Stimulated activated naive CD8-positive, alpha-beta T cell treated with anti-CD3 and anti-CD28 coated beads, Interleukin-15, amount 100 ng/mL, for 72 hours (primary cell): ENCODE results near the gene ATCAY.

ENCODE experiments used
- ATAC-seq: fragments of 150-1000 bp; cut with Tn5 transposase; 2 replicates; pipeline ENCODE4 v1.10.0; 2021; ENCODE audit warnings: mild to moderate bottlenecking, moderate library complexity
- DNase-seq, 2 donors: peaks; one replicate each; pipeline ENCODE4 v3.0.0; 2021 to 2022
- H3K27ac Mint-ChIP-seq, 2 donors: one replicate each; pipeline ENCODE4 v1.8.0; 2022; ENCODE audit warnings: mild to moderate bottlenecking in 2 of 2, mixed read lengths in 2 of 2, moderate library complexity in 2 of 2
- H3K27me3 Mint-ChIP-seq: one replicate; pipeline ENCODE4 v1.8.0; 2022; ENCODE audit warnings: mixed read lengths
- H3K4me1 Mint-ChIP-seq: one replicate; pipeline ENCODE4 v1.8.0; 2022; ENCODE audit warnings: mild to moderate bottlenecking, mixed read lengths
- H3K4me3 Mint-ChIP-seq, 2 donors: one replicate each; pipeline ENCODE4 v1.8.0; 2022; ENCODE audit warnings: mild to moderate bottlenecking in 2 of 2, mixed read lengths in 2 of 2, moderate library complexity in 1 of 2
- H3K9me3 Mint-ChIP-seq, 2 donors: one replicate each; pipeline ENCODE4 v1.8.0; 2022; ENCODE audit warnings: mixed read lengths in 2 of 2

The ATCAY gene, protein sequence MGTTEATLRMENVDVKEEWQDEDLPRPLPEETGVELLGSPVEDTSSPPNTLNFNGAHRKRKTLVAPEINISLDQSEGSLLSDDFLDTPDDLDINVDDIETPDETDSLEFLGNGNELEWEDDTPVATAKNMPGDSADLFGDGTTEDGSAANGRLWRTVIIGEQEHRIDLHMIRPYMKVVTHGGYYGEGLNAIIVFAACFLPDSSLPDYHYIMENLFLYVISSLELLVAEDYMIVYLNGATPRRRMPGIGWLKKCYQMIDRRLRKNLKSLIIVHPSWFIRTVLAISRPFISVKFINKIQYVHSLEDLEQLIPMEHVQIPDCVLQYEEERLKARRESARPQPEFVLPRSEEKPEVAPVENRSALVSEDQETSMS

DNA sequence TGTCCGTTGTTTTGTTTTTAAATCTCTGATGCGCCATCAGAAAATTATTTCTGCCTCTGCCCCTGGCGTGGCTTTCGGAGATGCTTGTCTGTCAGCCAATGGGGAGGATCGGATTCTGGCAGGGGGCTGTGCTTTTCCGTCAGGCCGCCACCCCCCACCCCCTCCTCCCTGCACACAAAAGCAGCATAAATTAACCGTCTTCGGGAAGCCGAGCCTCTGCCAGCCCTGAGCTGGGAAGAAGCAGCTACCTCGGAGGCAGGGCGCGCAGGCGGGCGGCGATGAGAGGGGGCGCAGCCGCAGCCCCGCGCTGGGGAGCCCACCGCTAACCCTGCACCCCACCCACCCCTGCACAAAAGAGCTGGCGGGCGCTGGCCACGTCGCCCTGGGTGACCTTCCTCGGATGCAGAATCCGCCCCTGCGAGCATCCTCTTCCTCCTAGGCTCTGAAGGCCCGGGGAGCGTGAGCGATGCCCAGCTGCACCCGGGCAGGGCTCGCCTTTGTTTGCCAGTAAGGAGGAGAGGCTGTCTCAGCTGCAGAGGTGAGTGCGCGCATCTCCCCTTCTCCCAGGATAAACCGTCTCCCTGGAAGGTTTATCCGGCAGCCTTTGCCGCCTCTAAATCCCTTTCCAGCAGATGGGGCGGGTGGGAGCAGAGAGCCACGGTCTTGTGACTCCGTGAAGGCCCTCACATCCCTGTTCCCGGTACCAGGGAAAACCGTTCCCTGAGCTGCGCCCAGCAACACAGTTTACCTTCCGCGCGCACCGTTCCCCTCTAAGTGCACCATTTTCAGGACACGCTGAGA is at the start of gene ATCAY:
Gene ATCAY (plus strand): TSS at position 215 of the 801 bp plus-strand sequence. CDS start 5,083 bp downstream, outside the sequence.
- Mint-ChIP-seq H3K9me3 (no peaks in the 10 kb centered on the region), H3K27me3 (peaks cover 52% of the 10 kb centered on the region), H3K27ac (no peak within 1 kb of the TSS), H3K4me1 (peaks cover 20% of the 10 kb centered on the region), H3K4me3 (peak within 1 kb of the TSS in 1 of 2 donors; percentile 51)
- ATAC-seq (no peak), DNase-seq (no peak)

DNA sequence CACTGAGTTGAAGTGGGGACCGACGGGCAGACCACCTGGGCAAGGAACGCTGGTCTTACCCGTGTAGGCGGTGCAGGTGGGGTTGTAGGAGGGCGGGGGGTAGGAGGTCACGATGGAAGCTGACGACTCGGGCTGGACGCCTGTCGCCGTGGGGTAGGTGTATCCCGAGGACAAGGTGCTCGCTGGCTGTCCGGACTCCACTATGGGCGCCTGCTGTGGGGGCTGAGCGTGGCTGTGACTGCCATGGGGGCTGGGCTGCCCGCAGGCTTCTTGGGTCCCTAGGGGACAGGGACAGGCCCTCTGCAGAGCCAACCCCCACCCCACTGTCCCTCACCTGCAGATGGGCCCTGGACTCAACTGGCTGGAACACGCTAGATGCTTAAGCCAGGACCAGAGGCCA is 48.9 kb upstream of the ATCAY start:
- Mint-ChIP-seq H3K4me3 (no peak overlapping the region), H3K27me3 (no peaks in the 10 kb centered on the region), H3K9me3 (no peaks in the 10 kb centered on the region), H3K27ac (no peak overlapping the region), H3K4me1 (no peaks in the 10 kb centered on the region)
- no peak for ATAC-seq
- no peak for DNase-seq

DNA sequence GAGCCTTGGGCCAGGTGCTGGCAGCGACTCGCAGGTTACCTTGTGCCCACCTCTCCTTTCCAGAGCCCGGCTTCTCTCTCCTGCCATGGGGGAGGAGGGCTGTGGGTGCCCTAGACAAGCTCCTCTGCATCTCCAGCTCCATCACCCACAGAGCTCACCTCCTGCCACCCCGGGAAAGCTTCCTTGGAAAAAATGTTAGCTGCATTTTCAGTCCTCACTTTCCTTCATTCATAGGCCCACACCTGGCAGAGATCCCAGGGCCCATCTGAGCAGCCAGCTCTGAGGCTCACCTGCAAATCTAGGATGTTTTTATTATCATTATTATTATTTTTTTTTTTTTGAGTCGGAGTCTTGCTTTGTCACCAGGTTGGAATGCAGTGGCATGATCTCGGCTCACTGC is 48.5 kb upstream of the ATCAY start:
- ATAC-seq (no peak), DNase-seq (no peak)
- no peaks in the 10 kb centered on the region for H3K4me1 Mint-ChIP-seq
- no peaks in the 10 kb centered on the region for H3K9me3 Mint-ChIP-seq
- H3K27me3 Mint-ChIP-seq: no peaks in the 10 kb centered on the region
- H3K27ac Mint-ChIP-seq: no peak overlapping the region
- H3K4me3 Mint-ChIP-seq: no peak overlapping the region

DNA sequence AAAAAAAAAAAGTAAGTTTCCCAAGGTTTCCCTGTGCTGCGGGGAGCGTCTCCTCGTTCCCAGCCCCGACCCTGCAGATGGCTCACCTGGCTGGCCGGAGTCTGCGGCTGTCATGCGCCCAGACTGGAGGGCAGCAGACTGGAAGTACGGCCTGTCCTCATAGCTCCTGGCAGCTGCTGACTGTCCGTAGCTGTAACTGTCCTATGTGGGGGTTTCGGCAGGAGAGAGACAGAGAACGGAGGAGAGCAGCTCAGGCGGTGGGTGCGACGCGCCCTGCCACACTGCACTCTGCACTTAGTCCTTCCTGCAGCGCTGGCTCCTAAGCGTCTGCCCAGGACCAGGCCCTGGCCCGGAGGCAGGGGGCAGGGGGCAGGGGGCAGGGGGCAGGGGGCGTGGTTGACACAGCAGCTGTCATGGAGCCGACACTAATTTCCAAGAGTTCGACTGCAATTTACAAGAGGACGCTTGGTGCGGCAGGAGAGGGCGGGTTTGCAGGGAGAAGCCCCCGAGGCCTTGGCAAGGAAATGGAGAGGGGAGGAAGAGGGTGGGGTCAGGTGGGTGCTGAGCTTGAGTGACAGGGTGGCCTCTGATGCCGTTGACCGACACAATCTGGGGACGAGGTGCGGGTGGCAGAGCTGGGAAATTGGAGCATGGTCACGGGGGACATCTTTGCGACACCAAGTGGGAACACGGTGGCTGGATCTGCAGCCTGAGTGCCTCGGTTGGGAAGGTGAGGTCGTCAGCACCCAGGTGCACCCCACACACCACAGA is 46.7 kb upstream of the ATCAY start:
- no peaks in the 10 kb centered on the region for H3K4me1 Mint-ChIP-seq
- no peaks in the 10 kb centered on the region for H3K27me3 Mint-ChIP-seq
- no peak overlapping the region for H3K27ac Mint-ChIP-seq
- no peaks in the 10 kb centered on the region for H3K9me3 Mint-ChIP-seq
- ATAC-seq (no peak), DNase-seq (no peak)
- no peak overlapping the region for H3K4me3 Mint-ChIP-seq

DNA sequence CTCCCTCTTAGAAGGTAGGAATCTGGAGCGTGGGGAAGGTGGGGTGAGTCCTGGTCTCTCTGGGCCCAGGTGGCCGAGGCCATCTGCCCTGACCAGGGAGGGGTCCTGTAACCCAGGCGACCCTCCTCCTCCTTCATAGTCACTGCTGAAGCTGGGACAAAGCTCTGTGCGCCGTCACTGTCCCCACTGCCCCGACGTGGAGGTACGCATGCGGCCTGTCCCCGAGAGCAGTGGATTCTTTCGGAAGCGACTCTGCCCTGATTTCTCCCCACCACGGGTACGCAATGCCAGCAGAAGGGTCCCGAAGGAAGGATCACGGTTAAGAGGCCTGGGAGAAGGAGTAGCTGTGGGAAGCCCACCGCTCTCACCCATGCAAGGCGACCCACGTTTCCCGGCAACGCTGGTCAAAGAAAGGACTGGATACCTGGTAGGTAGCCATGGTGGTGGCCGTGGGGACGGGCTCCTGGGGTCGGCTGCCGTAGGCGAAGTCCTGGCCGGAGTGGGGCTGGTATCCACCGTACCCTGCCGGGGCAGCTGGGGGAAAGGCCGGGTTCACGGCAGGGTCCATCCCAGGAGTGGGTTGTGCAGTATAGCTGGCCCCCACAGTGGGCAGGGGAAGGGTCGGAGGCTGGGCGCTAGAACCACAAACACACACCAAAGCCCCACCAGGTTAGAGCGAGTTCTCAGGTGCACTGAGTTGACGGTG is 46.0 kb upstream of the ATCAY start:
- H3K9me3 Mint-ChIP-seq: no peaks in the 10 kb centered on the region
- H3K4me3 Mint-ChIP-seq: no peak overlapping the region
- no peak overlapping the region for H3K27ac Mint-ChIP-seq
- DNase-seq (no peak), ATAC-seq (no peak)
- no peaks in the 10 kb centered on the region for H3K4me1 Mint-ChIP-seq
- H3K27me3 Mint-ChIP-seq: no peaks in the 10 kb centered on the region

DNA sequence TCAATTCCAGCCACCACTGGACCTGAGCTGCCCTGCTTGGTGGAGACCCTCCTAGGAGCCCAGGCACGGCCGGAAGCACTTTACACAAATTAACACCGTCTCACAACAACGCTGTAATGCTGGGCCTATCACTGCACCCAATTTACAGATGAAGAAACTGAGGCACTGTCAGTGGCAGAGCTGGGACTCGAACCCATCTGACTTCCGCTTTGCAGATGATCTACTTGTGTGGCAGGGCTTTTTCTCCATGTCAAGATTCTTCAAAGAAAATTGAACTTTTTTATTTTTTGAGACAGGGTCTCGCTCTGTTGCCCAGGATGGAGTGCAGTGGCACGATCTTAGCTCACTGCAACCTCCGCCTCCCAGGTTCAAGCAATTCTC is 45.4 kb upstream of the ATCAY start:
- H3K27me3 Mint-ChIP-seq: no peaks in the 10 kb centered on the region
- H3K4me1 Mint-ChIP-seq: no peaks in the 10 kb centered on the region
- no peak for ATAC-seq
- no peak overlapping the region for H3K4me3 Mint-ChIP-seq
- H3K9me3 Mint-ChIP-seq: no peaks in the 10 kb centered on the region
- H3K27ac Mint-ChIP-seq: no peak overlapping the region
- DNase-seq: no peak

DNA sequence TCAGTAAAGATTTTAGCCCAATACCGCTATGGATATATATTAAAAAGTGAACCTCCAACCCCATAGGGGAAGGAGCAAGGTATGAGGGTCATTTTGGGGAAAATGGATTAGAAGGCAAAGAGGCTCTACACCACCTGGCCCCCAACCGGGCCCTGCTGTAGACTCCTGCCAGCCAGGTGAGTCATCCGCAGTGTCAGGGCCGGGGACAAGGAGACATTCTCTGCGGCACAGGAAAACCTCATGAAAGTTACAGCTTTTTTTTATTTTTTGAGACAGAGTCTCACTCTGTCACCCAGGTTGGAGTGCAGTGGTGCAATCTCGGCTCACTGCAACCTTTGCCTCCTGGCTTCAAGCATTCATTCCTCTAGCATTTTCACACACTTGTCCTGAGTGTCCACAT is 43.6 kb upstream of the ATCAY start:
- H3K4me3 Mint-ChIP-seq: no peak overlapping the region
- ATAC-seq: peak; percentile 39
- no peaks in the 10 kb centered on the region for H3K4me1 Mint-ChIP-seq

DNA sequence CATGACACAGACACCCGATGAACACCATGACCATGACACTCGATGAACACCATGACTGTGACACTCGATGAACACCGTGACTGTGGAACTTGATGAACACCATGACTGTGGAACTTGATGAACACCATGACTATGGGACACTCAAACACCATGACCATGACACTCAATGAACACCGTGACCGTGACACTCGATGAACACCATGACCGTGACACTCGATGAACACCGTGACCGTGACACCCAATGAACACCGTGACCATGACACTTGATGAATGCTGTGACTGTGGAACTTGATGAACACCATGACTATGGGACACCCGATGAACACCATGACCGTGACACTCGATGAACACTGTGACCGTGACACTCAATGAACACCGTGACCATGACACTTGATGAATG is 43.2 kb upstream of the ATCAY start:
- Mint-ChIP-seq H3K4me3 (no peak overlapping the region), H3K27ac (no peak overlapping the region)
- no peak for DNase-seq

More for the DNA sequence above, 43.6 kb upstream of the ATCAY start:
- no peaks in the 10 kb centered on the region for H3K27me3 Mint-ChIP-seq
- H3K9me3 Mint-ChIP-seq: no peaks in the 10 kb centered on the region
- no peak overlapping the region for H3K27ac Mint-ChIP-seq
- no peak for DNase-seq

DNA sequence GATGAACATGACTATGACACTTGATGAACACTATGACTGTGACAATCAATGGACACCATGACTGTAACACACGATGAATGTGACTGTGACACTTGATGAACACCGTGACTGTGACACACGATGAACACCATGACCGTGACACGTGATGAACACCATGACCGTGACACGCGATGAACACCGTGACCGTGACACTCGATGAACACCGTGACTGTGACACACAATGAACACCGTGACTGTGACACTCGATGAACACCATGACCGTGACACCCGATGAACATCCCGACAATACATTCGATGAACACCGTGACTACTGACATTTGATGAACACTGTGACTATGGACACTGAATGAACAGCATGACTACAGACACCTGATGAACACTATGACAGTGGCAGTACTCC is 42.6 kb upstream of the ATCAY start:
- DNase-seq (no peak), ATAC-seq (no peak)
- H3K4me1 Mint-ChIP-seq: no peaks in the 10 kb centered on the region
- H3K27me3 Mint-ChIP-seq: no peaks in the 10 kb centered on the region
- no peak overlapping the region for H3K4me3 Mint-ChIP-seq
- no peaks in the 10 kb centered on the region for H3K9me3 Mint-ChIP-seq
- no peak overlapping the region for H3K27ac Mint-ChIP-seq

More for the DNA sequence above, 43.2 kb upstream of the ATCAY start:
- no peaks in the 10 kb centered on the region for H3K27me3 Mint-ChIP-seq
- H3K4me1 Mint-ChIP-seq: no peaks in the 10 kb centered on the region
- no peak for ATAC-seq
- H3K9me3 Mint-ChIP-seq: no peaks in the 10 kb centered on the region

DNA sequence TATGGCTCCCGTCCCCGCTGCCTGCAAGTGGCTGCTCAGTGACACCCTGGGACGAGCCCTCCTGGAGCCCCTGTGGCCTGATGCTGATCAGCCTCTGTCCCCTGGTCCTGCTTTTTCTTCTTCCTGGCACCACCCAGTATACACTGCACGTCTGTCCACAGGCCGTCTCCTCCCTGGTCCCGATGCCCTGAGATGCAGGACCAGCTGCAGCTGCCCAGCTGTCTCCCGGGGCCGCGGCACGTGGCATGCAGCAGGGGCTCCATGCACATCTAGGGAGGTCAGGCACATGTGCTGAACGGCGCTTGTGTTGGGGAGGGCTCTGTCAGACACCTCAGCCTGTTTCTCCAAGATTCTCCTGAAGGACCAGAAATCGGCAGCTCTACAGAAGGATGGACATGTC is 41.8 kb upstream of the ATCAY start:
- no peak for ATAC-seq
- DNase-seq: no peak
- Mint-ChIP-seq H3K9me3 (no peaks in the 10 kb centered on the region), H3K27me3 (no peaks in the 10 kb centered on the region), H3K4me1 (no peaks in the 10 kb centered on the region), H3K4me3 (no peak overlapping the region), H3K27ac (no peak overlapping the region)

DNA sequence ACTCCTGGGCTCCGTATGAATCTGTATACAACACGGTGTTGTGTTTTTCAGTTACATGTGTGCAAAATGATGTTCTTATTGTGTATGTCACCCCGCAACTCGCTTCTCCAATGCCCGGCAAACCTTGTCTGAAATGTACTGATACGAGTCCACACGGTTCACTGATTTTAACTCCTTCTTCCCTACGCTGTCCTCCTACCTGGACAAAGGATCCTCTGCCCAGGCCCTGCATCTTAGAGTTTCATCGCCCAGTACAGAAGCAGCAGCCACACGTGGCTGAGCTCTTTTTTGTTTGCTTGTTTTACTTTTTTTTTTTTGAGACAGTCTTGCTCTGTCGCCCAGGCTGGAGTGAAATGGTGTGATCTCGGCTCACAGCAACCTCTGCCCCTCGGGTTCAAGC is 40.5 kb upstream of the ATCAY start:
- Mint-ChIP-seq H3K27me3 (no peaks in the 10 kb centered on the region), H3K4me3 (no peak overlapping the region), H3K4me1 (no peaks in the 10 kb centered on the region), H3K9me3 (no peaks in the 10 kb centered on the region), H3K27ac (no peak overlapping the region)
- no peak for ATAC-seq
- no peak for DNase-seq

DNA sequence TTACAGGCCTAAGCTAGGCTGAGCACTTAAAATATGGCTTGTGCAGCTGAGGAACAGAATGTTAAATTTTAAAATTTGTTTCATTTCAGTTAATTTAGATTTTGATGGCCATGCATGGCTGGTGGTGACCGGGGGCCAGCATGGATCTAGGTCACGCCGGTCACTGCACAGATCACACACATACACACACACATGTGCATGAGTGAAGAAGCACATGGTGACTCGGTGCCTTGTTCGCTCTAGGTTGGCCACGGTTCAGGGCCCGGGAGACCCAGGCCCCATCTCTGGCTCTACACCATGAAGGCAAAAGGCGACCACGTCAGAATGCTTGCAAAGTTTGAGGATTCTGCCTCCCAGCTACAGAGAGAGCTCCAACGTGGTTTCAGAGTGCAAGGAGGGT is 39.7 kb upstream of the ATCAY start:
- no peaks in the 10 kb centered on the region for H3K9me3 Mint-ChIP-seq
- DNase-seq (no peak), ATAC-seq (no peak)
- H3K27ac Mint-ChIP-seq: no peak overlapping the region
- no peak overlapping the region for H3K4me3 Mint-ChIP-seq
- H3K27me3 Mint-ChIP-seq: no peaks in the 10 kb centered on the region
- H3K4me1 Mint-ChIP-seq: no peaks in the 10 kb centered on the region

DNA sequence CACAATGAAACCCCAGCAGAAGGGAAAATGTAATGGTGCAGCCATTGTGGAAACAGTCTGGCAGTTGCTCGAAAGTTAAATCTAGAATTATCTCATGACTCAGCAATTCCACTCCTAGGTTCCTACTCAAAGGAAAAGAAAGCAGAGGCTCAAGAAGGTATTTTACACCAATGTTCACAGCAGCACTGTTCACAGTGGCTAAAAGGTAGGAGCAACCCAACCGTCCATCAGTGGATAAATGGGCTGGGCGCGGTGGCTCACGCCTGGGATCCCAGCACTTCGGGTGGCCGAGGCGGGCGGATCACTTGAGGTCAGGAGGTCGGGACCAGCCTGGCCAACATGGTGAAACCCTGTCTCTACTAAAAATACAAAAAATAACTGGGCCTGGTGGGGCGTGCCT is 37.5 kb upstream of the ATCAY start:
- Mint-ChIP-seq H3K27ac (no peak overlapping the region), H3K9me3 (no peaks in the 10 kb centered on the region), H3K4me1 (no peaks in the 10 kb centered on the region), H3K4me3 (no peak overlapping the region), H3K27me3 (no peaks in the 10 kb centered on the region)
- no peak for DNase-seq
- ATAC-seq: no peak

DNA sequence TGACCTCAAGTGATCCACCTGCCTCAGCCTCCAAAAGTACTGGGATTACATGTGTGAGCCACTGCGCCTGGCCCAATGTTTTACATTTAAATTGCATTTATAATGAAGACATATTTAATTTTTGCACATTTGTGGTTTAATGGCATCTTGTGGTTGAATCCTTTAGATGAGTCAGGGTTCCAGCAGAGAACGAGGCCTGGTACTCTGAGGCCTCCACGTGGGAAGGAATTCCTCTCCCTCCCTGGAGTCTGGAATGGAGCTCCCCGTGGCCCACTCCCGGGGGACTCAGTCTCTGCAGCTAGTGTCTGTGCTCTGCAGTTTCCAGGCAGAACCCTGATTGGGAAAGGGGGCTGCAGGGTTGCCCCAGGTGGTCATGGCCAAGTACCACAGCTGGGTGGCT is 35.9 kb upstream of the ATCAY start:
- Mint-ChIP-seq H3K4me3 (no peak overlapping the region), H3K9me3 (no peaks in the 10 kb centered on the region), H3K27ac (no peak overlapping the region), H3K4me1 (no peaks in the 10 kb centered on the region), H3K27me3 (no peaks in the 10 kb centered on the region)
- ATAC-seq (no peak), DNase-seq (no peak)

DNA sequence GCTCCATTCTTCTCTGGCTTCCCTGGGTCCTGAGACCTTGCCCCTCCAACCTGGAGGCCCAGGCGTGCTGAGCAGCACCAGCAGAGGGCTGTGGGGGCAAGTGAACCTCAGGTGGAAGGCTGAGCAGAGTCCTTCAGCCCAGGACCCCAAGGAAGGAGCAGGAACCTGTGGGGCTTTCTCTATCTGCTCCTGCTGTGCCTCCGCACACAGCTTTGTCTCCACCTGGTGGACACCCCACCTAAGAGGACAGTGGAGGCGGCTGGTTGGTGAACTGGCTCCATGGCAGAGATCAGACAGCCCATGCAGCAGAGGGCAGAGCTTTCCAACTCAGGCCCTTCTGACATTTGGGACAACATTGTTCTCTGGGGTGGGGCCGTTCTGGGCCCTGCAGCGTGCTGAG is 31.4 kb upstream of the ATCAY start:
- Mint-ChIP-seq H3K9me3 (peaks cover 16 to 27% of the 10 kb centered on the region in 2 donors), H3K4me1 (no peaks in the 10 kb centered on the region), H3K27me3 (no peaks in the 10 kb centered on the region), H3K4me3 (no peak overlapping the region), H3K27ac (no peak overlapping the region)
- ATAC-seq (peak; percentile 64), DNase-seq (peak; percentile 28 to 32)
